AG09309 (cell line): ENCODE data around the gene CARMIL3.

Experiments
- DNase-seq: peaks from one replicate; pipeline ENCODE4 v3.0.0-alpha.2; 2010; ENCODE audit warnings: low read depth
- H3K4me3 ChIP-seq: 2 replicates; pipeline ENCODE4 v1.5.1; 2011; ENCODE audit warnings: mild to moderate bottlenecking, low read depth, low read length, moderate library complexity; ENCODE audit not compliant: control insufficient read depth
- CTCF ChIP-seq: IDR thresholded peaks from 2 replicates; pipeline ENCODE4 v1.5.1; 2011; ENCODE audit warnings: mild to moderate bottlenecking, low read depth, low read length, inconsistent platforms; ENCODE audit not compliant: insufficient read depth, control insufficient read depth; ENCODE audit errors: missing control alignments

CARMIL3 gene

GRCh38 chr14:24057867-24058259 is 6.1 kb downstream of the CARMIL3 start:
- no peak for TF ChIP-seq CTCF
- no peak for DNase-seq
- H3K4me3 ChIP-seq, result no peak overlapping the region

GRCh38 chr14:24058260-24058950 is 6.6 kb downstream of the CARMIL3 start:
- DNase-seq, result peak; percentile 32
- no peak overlapping the region for H3K4me3 ChIP-seq
- TF ChIP-seq CTCF, result peak; percentile 88

- DNase-seq, result no peak
- H3K4me3 ChIP-seq, result no peak overlapping the region
- no peak for TF ChIP-seq CTCF
Observed at GRCh38 chr14:24058951-24059475, 7.2 kb downstream of the CARMIL3 start.

GRCh38 chr14:24059841-24060388 is 8.1 kb downstream of the CARMIL3 start:
- no peak overlapping the region for H3K4me3 ChIP-seq
- no peak for TF ChIP-seq CTCF
- no peak for DNase-seq

- no peak for DNase-seq
- no peak for TF ChIP-seq CTCF
Observed at GRCh38 chr14:24060443-24060842, 8.6 kb downstream of the CARMIL3 start.

GRCh38 chr14:24060984-24061913 is 9.4 kb downstream of the CARMIL3 start:
- no peak overlapping the region for H3K4me3 ChIP-seq
- no peak for DNase-seq
- no peak for TF ChIP-seq CTCF

More at GRCh38 chr14:24060443-24060842, 8.6 kb downstream of the CARMIL3 start:
- H3K4me3 ChIP-seq, result no peak overlapping the region
